GM18873 (cell line): ENCODE data around the gene MED27.
"Not testable (repeated sequence)": the region's sequence is repeated elsewhere in the genome, so short reads cannot be mapped to it uniquely, and the experiment has no call there.

Experiments used
- ATAC-seq: cut with Tn5 transposase; IDR thresholded peaks from one replicate; pipeline ENCODE4 v1.9.1; 2021; ENCODE audit warnings: mild to moderate bottlenecking, moderate library complexity, moderate number of reproducible peaks; ENCODE audit not compliant: unreplicated experiment, low FRiP score

The MED27 gene

GRCh38 chr9:131937451-131937850 is 142.2 kb downstream of the MED27 start:
- ATAC-seq = no peak

DNA sequence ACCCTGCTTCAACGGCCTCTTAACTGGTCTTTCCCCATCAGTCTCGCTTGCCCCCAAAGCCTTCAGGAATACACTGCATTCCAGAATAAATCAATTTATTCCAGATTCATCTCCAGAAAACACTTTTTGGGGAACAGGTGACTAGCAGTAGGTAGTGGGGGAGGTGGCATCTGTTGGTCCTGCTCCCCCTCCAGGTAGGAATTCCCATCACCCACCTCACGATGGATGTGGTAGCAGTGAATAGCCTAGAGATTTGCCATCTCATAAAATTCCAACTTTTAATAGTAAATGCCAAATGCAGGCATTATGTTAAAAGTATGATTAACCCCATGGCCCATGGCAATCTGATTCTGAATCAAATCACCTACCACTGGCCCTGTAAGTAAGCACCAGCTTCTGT is 142.7 kb downstream of the MED27 start:
- ATAC-seq = no peak

GRCh38 chr9:131934673-131935072 is 145.0 kb downstream of the MED27 start:
- no peak for ATAC-seq

GRCh38 chr9:131927091-131927490 is 152.6 kb downstream of the MED27 start:
- no peak for ATAC-seq

- no peak for ATAC-seq
Measured at GRCh38 chr9:131926360-131926922, 153.2 kb downstream of the MED27 start.

DNA sequence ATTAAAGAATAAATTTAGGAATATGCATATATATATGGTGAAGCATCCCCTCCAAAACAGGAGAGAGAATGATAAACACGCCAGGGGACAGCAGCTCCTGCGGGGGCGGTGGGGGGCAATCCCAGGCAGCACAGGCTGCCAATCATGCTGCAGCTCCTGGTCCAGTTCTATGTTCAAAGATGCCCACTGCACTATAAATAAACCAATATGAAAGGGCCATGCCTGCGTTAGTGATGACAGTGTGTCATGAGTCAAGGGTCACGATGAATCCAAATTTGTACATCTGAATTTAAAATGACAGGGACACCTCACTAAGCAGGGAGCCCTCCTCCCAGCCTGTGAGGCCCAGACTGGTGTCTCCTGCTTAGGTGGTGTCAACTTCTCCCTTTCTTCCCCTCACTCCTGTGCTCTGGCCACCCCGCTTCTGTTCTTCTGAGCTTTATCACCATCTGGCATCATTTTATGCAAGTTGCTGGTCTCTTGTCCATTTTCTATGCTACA is 153.9 kb downstream of the MED27 start:
- ATAC-seq = no peak

- ATAC-seq = no peak
Measured at GRCh38 chr9:131923766-131924165, 155.9 kb downstream of the MED27 start.

- ATAC-seq = no peak
Measured at GRCh38 chr9:131923132-131923671, 156.5 kb downstream of the MED27 start.

DNA sequence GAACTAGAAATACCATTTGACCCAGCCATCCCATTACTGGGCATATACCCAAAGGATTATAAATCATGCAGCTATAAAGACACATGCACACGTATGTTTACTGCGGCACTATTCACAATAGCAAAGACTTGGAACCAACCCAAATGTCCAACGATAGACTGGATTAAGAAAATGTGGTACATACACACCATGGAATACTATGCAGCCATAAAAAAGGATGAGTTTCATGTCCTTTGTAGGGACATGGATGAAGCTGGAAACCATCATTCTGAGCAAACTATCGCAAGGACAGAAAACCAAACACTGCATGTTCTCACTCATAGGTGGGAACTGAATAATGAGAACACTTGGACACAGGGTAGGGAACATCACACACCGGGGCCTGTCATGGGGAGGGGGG is 158.0 kb downstream of the MED27 start:
- not testable (repeated sequence) for ATAC-seq

- ATAC-seq = no peak
Measured at GRCh38 chr9:131919216-131919615, 160.5 kb downstream of the MED27 start.

DNA sequence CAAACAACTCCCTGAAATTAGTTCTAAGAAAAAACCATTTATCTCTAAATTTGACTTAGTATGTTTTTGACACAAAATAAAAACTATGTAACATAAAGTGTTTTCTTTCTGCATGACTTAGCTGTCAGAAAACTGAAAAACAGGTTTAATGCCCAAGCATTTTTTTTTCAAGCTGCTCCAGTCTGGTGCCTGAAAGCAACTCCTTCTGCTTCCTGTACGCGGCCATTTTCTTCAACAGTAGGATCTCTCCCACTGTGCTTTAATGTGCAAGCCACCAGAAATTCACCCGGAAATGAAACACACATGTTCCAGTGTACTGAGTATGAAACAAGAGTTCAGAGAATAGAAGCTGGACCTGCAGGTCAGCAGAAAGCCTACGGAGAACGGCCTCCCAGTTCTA is 161.2 kb downstream of the MED27 start:
- no peak for ATAC-seq

- ATAC-seq = no peak
Measured at GRCh38 chr9:131917009-131917408, 162.7 kb downstream of the MED27 start.

DNA sequence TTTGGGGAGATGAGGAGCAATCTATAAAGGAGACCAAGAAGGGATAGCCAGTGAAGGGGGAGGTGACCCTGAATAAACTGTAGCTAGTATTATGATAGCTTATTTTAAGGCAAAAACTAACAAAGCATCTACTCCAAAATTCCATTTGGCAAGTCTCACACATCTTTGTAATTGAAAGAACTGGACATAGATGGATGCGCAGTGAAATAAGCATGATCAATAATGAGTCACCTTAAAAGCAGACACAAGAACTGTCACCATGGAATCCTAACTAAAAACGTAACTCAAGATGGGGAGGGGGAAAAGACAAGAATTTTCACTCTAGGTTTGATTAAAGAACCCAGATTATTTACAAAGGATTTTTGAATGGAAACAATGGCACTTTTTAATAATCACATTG is 164.5 kb downstream of the MED27 start:
- ATAC-seq = no peak

DNA sequence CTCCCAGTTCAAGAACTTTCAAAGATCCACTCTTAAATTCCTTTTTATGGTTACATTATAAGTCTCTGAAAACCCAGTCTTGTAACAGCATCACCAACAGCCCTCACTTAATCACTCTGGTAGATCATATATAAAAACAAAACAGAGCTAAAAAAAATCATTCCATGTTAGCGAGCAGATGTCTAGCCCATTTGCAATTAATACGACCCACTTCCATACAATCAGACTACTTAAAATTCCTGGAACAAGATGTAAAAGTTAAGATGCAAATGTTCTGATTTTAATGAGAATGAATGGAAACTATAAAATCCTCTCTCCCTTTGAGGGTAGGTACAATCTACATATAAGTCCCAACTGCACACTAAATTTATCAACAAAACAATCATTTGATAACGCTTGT is 167.0 kb downstream of the MED27 start:
- no peak for ATAC-seq

DNA sequence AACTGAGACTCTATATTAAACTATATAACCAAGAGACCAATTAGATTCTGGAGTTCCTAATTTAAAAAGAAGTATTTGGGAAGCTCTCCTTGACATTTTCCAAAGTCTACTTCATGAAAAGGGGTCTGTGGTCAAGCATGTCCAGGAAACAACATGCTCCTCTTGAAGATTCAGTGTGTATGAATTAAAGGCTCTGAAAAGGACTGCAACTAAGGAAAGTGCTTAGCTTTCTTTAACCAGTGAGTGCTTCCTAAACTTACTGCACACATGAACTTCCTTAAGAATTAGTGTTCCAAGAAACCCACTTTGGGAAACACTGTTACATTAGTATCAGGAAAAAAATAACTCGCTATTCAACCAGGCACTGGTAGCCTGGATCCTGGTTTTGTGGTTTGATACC is 167.6 kb downstream of the MED27 start:
- ATAC-seq = no peak

GRCh38 chr9:131910572-131910971 is 169.1 kb downstream of the MED27 start:
- no peak for ATAC-seq

- no peak for ATAC-seq
Measured at GRCh38 chr9:131905144-131905543, 174.5 kb downstream of the MED27 start.

DNA sequence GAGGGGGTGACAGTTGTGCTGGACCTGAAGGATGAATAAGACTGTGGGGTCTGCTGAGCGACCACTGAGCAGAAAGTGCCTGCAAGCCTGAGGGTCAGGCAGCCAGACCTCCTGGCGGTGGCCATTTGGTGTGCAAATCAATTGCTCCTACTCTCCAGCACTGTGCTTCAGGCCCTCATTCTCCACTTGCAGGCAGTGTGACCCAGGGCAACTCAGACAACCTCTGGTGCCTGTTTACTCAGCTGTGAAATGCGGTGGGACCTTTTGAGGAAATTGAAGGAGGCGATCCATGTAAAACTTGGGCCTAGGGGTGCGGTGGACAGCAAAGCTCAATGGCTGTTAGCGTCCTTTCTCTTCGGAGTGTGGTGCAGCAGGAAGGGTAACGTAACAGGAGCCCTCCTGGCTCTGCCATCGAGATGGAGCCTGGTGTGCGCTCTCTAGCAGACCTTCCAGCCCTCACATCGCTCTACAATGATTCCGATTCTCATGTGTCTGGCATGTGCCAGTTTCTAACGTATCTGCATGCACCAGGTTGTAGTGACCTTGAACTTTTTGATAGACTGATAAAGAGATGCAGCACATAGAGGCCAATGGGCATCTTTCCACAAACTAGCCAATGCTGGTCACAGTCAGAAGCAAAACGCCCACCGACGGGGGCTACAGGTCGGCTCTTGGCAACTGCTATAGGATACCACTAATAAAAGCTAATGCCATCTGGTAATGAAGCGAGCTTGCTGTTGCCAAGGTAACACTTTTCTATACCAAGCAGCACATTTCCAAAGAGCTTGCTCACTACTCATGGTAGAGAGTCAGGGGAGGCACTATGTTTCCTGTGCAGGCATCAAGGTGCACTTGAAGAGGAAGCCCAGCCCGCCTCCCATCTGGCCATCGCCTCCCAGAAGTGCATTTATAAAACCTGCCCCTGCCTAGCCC is 180.1 kb downstream of the MED27 start:
- ATAC-seq = no peak

DNA sequence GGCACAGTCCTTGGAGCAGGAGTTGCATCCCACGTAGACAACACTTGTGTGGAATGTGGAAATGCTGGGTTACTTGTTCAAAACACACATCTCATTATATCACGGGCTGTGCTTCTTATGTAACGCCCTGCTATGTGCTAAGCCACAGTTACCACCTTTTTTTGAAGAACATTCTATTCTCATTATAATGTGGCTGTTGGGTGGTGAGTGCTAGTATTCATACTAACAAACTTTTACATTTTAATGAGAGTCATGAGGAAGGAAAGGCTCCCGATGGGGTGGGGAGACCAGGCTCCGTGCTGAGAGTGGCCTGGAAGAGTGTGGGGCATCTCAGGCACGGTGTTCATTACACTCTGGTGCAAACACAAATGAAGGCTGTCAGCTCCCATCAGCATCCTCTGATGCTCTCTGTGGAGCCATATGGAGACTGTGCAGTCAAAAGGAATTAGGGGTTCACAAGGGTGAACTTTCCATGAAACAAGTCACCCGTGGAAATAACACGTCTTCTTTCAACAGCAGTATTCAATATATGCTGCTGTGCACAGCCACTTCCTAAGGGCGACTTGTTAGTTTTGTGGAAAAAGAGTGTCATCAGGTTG is 186.7 kb downstream of the MED27 start:
- ATAC-seq = no peak

- no peak for ATAC-seq
Measured at GRCh38 chr9:131892162-131892707, 187.4 kb downstream of the MED27 start.

- ATAC-seq = no peak
Measured at GRCh38 chr9:131891598-131891997, 188.1 kb downstream of the MED27 start.
